ENCODE measurements around the gene NME4. TPM values are rescaled to one million over a fixed set of nuclear protein-coding genes. Genes with fewer than 3 reads are reported as not detected.

The NME4 gene
- total RNA-seq, 1 experiment from 2014 or later = 68.2 TPM

- Histone ChIP-seq H3K9me3 (ENCODE audit: control insufficient read depth in 1 of 2, insufficient read depth in 1 of 2, low read depth in 1 of 2, low read length in 2 of 2) (no peaks in the 10 kb centered on the region), H3K27me3 (ENCODE audit: insufficient read depth, low read length) (no peaks in the 10 kb centered on the region), H4K20me1 (ENCODE audit: insufficient read depth) (no peaks in the 10 kb centered on the region), H3K9me2 (ENCODE audit: insufficient read depth) (no peaks in the 10 kb centered on the region), H3K36me3 (ENCODE audit: control insufficient read depth in 1 of 2, insufficient read depth in 2 of 2, low read length in 2 of 2) (no peaks in the 10 kb centered on the region), H2AFZ (ENCODE audit: low read depth, low read length, poor library complexity, severe bottlenecking) (no peak overlapping the region), H3K4me1 (ENCODE audit: control insufficient read depth in 1 of 2, insufficient read depth in 2 of 2, low read length in 2 of 2) (no peaks in the 10 kb centered on the region), H3K4me3 (replicated peaks in 1 of 2; ENCODE audit: low read depth in 1 of 2, low read length in 2 of 2) (no peak overlapping the region), H3K4me2 (ENCODE audit: low read length) (no peak overlapping the region), H3K27ac (ENCODE audit: low read depth, low read length) (no peak overlapping the region), H3K9ac (ENCODE audit: low read length) (no peak overlapping the region), H3K79me2 (ENCODE audit: insufficient read depth, low read length) (no peaks in the 10 kb centered on the region)
- RAD21 ChIA-PET (ENCODE audit: low non-redundant PET in 1 of 2, low total read pairs in 2 of 2, uncharacterized antibody in 2 of 2, unreplicated experiment in 2 of 2) = no interaction called here
- intact Hi-C loops (cut with micrococcal nuclease) = no loop called here
- ATAC-seq (no peak), DNase-seq (ENCODE audit: low read depth, low spot score) (no peak)
- TF ChIP-seq SIN3A (IDR thresholded peaks at IDR 0.05; ENCODE audit: low read depth) = no peak
- no peak for TF ChIP-seq CTCF (IDR thresholded peaks at IDR 0.05 in 2 of 3, conservative IDR thresholded peaks at IDR 0.05 in 1 of 3; ENCODE audit: borderline replicate concordance in 1 of 3, insufficient read depth in 1 of 3, low read depth in 2 of 3, low read length in 2 of 3)
- no peak for TF ChIP-seq SP1 (IDR thresholded peaks at IDR 0.05; ENCODE audit: low read depth)
- no peak for TF ChIP-seq ZFX (IDR thresholded peaks at IDR 0.05)
- TF ChIP-seq CBX3 (IDR thresholded peaks at IDR 0.05; ENCODE audit: low read depth) = no peak
- no peak for TF ChIP-seq MAX (IDR thresholded peaks at IDR 0.05)
- no peak for TF ChIP-seq POLR2A (IDR thresholded peaks at IDR 0.05; ENCODE audit: borderline replicate concordance, extremely low read depth, insufficient read depth, insufficient read length)
- TF ChIP-seq YY1 (IDR thresholded peaks at IDR 0.05; ENCODE audit: extremely low read depth, insufficient replicate concordance, low read depth, low read length) = no peak
- TF ChIP-seq RAD21 (IDR thresholded peaks at IDR 0.05; ENCODE audit: low read depth) = no peak
- TF ChIP-seq ZNF274 (IDR thresholded peaks at IDR 0.05; ENCODE audit: low read depth, low read length) = no peak
- TF ChIP-seq TCF7L2 (IDR thresholded peaks at IDR 0.05; ENCODE audit: borderline replicate concordance, extremely low read depth, insufficient read depth, insufficient read length) = no peak
- TF ChIP-seq JUND (IDR thresholded peaks at IDR 0.05) = no peak
- no peak for TF ChIP-seq CEBPB (IDR thresholded peaks at IDR 0.05; ENCODE audit: low read depth)
- no peak for TF ChIP-seq EGR1 (IDR thresholded peaks at IDR 0.05; ENCODE audit: low read depth)
- TF ChIP-seq POLR2AphosphoS5 (IDR thresholded peaks at IDR 0.05; ENCODE audit: low read depth, low read length) = no peak
- no peak for TF ChIP-seq EZH2 (IDR thresholded peaks at IDR 0.05)
- POLR2A ChIA-PET = no interaction called here
- BruUV-seq (replicated peaks) = no TSS peak
- CTCF ChIA-PET = no interaction called here
Measured at GRCh38 chr16:407253-407652, 10.3 kb downstream of the NME4 start.

Measured in HCT116 (cell line).